Left cardiac atrium (tissue), 4 donors: Measurements from ENCODE around the gene CEACAM5. TPM values are rescaled to one million over a fixed set of nuclear protein-coding genes. Genes with fewer than 3 reads are reported as not detected.
A peak's percentile ranks its signal among the peaks of the same experiment; 100 is the strongest.
"Not testable (repeated sequence)": the region's sequence is repeated elsewhere in the genome, so short reads cannot be mapped to it uniquely, and the experiment has no call there.

Experiments
- ATAC-seq, 2 donors: fragments of 200-7000 bp; cut with Tn5 transposase; one replicate each; pipeline ENCODE4 v1.9.1; 2020; ENCODE audit warnings: mild to moderate bottlenecking in 2 of 2, moderate library complexity in 2 of 2
- DNase-seq: peaks from one replicate; pipeline ENCODE4 v3.0.0-alpha.2; 2020
- intact Hi-C, 2 donors: fragments of 100-400 bp; cut with DNase I; formaldehyde crosslinking; loops; one replicate each; pipeline versions ENCODE4 v1.14.1 to v1.15.1; 2022 to 2023
- total RNA-seq, 2 donors: library from RNA; stranded (reverse); fragmentation: NEBNext Ultra II Directional; extraction: Animal tissue kit (Norgen Biotek cat#: 25700); gene quantifications; one replicate each; pipeline ENCODE4 v1.2.1, GENCODE V29; 2021
- donor health status: DM: no; HTN: yes; CAD: no.
- donor health status: DM: no; HTN: yes; CAD: no; lungs with severe emphysema.
- donor health status: DM: yes; HTN: yes; CAD: no.
- donor health status: Dilated cardiomyopathy.

Gene CEACAM5
- total RNA-seq, 2 donors from 2014 or later = not detected

- ATAC-seq (no peak), DNase-seq (no peak)
- intact Hi-C loops = no loop called here
These were observed 18.1 kb downstream of the CEACAM5 start for GRCh38 chr19:41726493-41726892.

DNA sequence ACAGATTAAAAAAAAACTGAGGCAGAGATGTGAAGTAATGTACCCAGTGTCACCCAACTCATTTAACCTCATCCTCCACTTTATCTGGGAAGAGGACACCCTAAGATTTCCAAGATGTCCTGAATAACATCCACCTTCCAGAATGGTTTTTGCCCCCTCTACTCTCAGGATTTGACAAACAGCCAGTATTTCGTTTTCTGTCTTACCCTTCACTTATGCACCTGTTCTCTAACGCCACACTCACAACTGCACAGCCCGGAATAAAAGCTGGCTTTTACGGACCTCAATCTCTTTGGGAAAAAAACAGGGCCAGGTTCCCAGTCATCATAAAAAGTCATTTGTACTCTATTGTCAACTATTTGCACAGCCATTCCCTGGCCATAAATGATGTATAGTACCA lies 25.7 kb downstream of the CEACAM5 start:
- no peak for ATAC-seq
- no peak for DNase-seq

GRCh38 chr19:41734585-41734984 lies 26.2 kb downstream of the CEACAM5 start:
- ATAC-seq = no peak
- intact Hi-C loops = no loop called here

More for the DNA sequence above, 25.7 kb downstream of the CEACAM5 start:
- intact Hi-C loops = no loop called here

DNA sequence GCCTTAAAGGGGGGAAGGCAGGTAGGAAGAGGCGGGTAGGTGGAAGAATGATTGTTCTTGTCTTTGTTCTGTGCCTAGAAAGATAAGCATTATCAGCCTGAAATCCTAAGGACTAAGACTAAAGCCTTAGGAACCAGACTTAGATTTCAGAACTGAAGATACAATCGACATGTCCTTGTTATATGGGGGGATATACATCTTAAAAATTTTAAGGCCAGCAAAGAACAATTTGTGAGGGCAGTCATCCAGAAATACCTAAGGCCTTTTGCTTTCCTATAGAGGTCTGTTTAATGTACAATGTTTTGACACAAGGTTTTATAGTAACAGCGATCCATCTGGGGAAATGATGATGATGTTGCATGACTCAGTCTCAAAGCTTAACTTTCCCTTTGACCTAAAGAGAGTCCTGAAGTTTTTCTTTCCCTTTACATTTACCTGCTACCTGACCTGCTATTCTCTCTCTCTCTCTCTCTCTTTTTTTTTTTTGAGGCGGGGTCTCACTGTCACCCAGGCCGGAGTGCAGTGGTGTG lies 26.7 kb downstream of the CEACAM5 start:
- intact Hi-C loops = no loop called here
- no peak for ATAC-seq

More at GRCh38 chr19:41734585-41734984, 26.2 kb downstream of the CEACAM5 start:
- no peak for DNase-seq

GRCh38 chr19:41739361-41739760 lies 30.9 kb downstream of the CEACAM5 start:
- intact Hi-C loops = no loop called here

More for the DNA sequence above, 26.7 kb downstream of the CEACAM5 start:
- no peak for DNase-seq

DNA sequence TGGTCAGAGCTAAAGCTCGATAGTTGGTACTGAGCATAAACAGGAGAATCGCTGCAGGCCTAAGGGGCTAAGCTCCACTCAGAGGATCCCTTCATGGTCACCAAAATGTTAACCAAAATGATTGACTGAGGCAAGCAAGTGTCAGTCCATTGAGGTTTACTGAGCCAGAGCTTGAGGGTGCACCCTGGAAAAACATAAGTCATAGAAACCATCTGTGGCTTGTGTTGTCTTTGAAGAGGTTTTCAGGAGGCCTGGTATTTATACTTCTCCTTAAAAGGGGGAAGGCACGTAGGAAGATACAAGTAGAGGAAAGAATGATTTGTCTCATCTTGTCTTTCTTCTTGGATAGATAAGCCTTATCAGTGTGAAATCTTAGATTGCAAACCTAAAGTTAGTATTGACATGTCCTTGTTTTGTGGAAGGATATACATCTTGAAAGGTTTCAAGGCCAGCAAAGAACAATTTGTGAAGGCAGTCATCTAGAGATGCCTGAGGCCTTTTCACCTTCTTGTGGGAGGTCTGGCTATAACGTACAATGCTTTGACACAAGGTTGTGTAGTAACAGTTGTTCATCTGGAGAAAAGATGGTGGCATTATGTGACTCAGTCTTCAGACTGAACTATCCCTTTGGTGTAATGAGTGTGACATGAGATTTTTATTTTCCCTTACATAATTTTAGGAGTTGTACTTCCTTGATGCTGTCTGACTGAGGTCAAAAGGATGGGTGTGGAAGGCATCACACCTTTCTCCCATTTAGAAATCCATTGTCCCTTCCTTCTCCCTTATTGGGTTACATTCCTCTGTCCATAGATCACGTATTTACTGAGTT lies 32.2 kb downstream of the CEACAM5 start:
- no peak for ATAC-seq
- intact Hi-C loops = no loop called here

More at GRCh38 chr19:41739361-41739760, 30.9 kb downstream of the CEACAM5 start:
- DNase-seq (no peak), ATAC-seq (no peak)

DNA sequence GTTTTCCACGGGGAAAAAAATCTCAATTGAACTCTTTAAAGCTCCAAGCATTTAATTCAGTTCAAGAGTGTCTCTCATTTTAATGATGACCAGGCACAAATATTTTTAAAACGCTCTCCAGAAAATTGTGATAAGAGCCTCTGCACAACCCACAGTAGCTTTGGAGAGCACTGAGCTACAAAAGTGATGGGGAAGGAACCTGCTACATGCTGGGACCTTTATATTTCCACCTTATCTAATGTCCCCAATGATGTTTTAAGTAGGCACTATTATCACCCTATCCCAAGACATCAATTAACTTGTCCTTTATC lies 32.8 kb downstream of the CEACAM5 start:
- intact Hi-C loops = no loop called here
- ATAC-seq = no peak

More for the DNA sequence above, 32.2 kb downstream of the CEACAM5 start:
- DNase-seq = no peak

GRCh38 chr19:41744850-41745249 lies 36.4 kb downstream of the CEACAM5 start:
- intact Hi-C loops = loop anchor here in 1 of 2 donors (5.0 kb wide), 1 partner anchor 103 kb away; no protein-coding TSS in a partner anchor
- DNase-seq (no peak), ATAC-seq (no peak)

More for the DNA sequence above, 32.8 kb downstream of the CEACAM5 start:
- no peak for DNase-seq

DNA sequence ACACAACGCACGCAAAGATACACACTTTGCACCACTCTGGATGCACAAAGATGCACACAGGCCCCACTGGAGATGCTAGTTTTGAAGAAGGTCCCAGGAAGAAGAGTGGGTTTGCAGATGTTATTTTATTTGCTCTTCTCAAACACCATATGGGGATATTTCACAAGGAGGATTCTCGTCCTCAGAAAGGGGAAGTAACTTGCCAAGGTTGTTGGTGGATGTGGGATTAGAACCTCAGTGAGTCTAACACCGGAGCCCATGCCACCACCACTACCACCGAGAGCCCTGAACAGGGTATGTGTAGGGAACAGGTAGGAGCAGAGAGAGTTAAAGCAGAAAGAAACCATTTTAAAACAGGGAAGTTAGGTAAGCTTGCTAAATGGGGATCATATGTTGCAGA lies 37.3 kb downstream of the CEACAM5 start:
- ATAC-seq (no peak), DNase-seq (no peak)
- intact Hi-C loops = loop anchor here in 1 of 2 donors (5.0 kb wide), 1 partner anchor 103 kb away; no protein-coding TSS in a partner anchor

GRCh38 chr19:41746593-41747227 lies 38.3 kb downstream of the CEACAM5 start:
- DNase-seq (no peak), ATAC-seq (peak in 1 of 2 donors; percentile 77)
- intact Hi-C loops = loop anchor here in 1 of 2 donors (5.0 kb wide), 1 partner anchor 104 kb away; no protein-coding TSS in a partner anchor

GRCh38 chr19:41748012-41748411 lies 39.6 kb downstream of the CEACAM5 start:
- ATAC-seq = no peak
- intact Hi-C loops = loop anchor here in 1 of 2 donors (5.0 kb wide), 1 partner anchor 106 kb away; no protein-coding TSS in a partner anchor
- no peak for DNase-seq

DNA sequence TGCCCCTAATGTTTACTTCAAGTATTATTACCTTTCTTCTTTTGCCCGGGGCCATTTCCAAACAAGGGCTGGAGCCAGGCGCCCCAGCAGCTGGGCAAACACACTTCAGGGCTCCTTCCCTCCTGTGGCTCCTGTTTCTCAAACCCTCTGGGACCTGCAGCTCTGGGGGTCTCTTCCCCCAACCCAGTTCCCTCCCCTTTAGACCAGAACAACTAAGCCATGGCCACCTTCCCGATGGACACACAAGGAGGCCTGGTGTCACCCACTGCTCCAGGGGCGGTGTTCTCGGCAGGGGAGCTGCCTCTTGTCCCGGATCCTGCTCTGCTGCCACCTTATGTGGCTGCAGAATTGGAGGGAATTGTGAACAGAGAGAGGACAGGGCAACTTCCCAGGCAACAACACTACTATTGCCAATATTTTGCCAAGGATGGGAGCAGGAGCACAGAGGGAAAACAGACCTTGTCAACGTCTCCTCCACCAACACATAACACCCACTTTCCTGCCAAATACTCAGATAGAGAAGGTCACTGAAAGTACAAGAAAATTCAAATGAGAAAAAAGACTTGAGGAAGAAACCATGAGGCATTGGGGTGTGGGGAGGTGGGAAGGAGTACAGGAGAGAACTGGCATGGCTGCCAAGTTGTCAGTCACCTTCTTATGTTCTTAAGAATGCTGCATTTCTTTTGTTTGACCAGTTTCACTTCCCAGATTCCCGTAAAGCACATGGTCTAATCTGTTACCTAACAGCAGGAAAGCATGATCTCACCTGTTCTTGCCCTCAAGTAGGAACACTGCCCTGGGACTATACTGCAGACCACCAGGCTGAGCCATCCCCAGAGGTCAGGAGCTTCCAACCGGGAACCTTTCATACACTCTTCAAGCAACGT lies 42.1 kb downstream of the CEACAM5 start:
- DNase-seq, intact Hi-C loops: not testable (repeated sequence)
- ATAC-seq = peak in 1 of 2 donors; percentile 34

GRCh38 chr19:41753159-41753558 lies 44.7 kb downstream of the CEACAM5 start:
- intact Hi-C loops = no loop called here
- DNase-seq (peak; percentile 35), ATAC-seq (peak in 1 of 2 donors; percentile 45)

DNA sequence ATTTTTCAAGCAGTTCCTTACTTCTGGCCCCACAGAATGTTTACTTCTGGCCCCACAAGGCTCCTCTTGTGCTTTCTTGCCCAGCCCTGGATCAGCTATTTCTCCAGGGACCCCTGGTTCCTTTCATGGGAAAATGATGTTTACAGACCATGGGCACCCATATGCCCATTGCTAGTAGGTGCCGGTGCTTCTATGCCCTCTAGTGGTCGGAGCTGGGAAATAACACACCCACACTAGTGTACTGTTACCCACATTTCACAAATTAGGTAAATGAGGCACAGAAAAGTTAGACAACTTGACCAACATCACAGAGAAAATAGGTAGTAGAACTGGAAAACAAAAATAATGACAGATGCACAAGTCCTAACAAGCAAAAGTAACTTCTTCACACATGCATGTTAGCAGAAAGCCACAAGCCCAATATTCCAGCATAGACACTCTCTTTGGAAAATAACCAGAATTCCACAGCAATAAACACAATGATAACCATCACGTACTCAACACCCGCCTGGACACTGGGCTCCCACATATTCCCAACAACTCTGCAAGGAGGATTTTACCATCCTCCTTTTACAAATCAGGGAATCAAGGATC lies 45.6 kb downstream of the CEACAM5 start:
- DNase-seq (no peak), ATAC-seq (peak; percentile 61 to 78)
- intact Hi-C loops = no loop called here

DNA sequence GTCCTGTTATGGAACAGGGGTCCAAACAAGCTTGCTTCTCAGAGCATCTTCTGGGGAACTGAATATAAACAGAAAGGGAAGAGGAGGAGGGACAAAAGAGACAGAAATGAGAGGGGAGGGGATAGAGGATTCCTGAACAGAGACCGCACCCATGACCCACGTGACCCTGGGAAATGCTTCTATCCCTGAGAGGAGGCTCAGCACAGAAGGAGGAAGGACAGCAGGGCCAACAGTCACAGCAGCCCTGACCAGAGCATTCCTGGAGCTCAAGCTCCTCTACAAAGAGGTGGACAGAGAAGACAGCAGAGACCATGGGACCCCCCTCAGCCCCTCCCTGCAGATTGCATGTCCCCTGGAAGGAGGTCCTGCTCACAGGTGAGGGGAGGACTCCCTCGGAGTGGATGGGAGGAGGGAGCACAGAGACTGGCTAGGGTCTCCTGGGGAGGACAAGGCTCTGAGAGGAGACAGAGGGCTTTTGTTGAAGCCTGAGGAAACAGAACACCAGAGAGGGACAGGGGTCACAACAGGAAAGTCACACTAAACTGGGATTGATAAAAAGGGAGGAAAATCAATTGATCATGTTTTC lies 47.0 kb downstream of the CEACAM5 start, which contains the start of gene CEACAM6:
CEACAM6 (plus strand) TSS at position 203 of the 586 bp plus-strand sequence; CDS start at position 312, 109 bp downstream.
- intact Hi-C loops = no loop called here
- DNase-seq = no peak
- no peak for ATAC-seq

GRCh38 chr19:41758846-41759245 lies 50.4 kb downstream of the CEACAM5 start:
- ATAC-seq (no peak), DNase-seq (no peak)
- intact Hi-C loops = no loop called here

DNA sequence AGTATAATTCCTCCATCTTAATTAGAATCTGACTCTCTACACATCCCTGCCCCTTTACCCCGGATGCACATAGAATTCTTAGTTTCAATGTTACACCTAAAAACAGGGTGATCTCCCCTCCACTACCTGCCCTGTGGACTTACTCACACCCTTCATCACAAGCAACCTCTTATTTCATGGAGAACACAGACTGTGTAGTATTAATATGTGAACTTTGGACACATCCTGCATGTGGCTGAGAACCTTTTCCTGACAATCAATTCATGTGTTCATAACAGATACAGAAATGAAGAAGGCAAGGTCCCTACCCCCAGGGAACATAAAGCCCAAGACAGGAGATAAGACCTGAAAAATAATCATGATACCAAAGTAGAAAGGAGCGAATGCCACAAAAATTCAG lies 58.7 kb downstream of the CEACAM5 start:
- DNase-seq = no peak
- intact Hi-C loops = no loop called here
- no peak for ATAC-seq

GRCh38 chr19:41768105-41768504 lies 59.7 kb downstream of the CEACAM5 start:
- ATAC-seq, DNase-seq, intact Hi-C loops: not testable (repeated sequence)
